ENCODE results near the gene CIROP.
"Not testable (repeated sequence)": the region's sequence is repeated elsewhere in the genome, so short reads cannot be mapped to it uniquely, and the experiment has no call there.

Gene CIROP

DNA sequence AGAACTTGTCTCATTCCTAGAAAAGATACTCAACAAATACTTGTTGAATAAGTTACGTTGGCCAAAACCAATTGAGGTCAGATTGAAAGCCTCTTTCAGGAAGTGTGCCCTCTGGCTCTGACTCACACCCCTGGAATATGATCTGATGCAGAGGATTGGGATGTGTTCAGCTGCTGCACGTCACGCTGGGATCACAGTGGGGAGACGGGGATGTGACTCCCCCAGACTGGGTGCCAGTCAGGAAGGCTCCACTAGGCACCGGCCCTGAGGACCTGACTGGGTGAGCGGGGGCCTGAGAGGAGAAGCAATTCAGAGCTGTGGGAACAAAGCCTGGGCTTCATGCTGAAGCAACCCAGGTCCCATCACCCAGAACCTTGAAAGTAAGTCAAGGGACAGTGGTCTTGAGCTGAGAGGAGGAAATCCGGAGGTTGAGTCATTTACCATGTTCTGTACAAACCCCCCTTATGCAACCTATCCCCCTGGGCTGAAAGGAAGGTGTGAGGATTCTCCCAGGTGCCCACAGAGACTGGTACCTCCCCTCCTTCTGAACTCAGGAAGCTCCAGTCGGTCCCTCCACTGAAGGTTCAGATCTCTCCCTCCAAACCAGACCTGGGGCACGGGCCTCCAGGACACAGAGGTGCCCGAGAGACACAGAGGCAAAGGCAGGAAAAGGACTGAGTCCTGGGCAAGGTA lies 10.4 kb upstream of the CIROP start:
- DNase-seq (ENCODE audit: low read depth in 1 of 2, low spot score in 1 of 2), result no peak

DNA sequence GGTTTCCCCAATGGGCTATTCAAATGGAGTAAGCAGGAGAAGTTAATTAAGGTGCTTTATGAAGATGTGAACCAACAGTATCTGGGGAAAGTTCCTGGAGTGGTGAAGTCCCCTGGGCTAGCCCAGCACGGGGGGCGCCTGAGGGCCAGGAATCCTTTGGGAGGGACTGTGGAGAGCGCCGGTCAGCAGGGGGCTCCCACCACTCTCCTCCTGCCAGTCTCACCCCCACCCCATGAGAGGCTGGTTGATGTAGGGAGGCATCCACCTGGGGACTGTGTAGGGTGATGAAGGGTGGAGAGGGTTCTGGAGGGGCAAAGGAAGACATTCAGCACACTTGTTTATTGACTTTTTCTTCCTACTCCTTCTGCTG lies 9.9 kb upstream of the CIROP start:
- no peak for DNase-seq (ENCODE audit: low read depth in 1 of 2, low spot score in 1 of 2)

DNA sequence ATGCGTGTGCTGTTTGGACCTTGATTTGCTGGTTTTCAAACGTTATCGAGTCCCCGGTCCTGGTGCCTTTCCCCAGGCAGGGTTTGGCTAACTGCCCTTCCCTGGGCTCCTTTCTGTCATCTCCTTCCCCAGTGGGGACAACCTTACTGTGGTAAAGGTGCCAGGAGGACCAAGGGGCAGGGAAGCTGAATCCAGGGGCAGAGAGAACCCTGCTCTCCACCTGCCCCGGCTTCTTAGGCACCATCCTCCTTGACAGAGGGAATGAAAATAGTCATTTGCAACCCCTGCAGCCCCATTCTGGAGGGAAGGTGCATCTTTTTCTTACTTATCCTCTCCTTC lies 9.3 kb upstream of the CIROP start:
- DNase-seq (ENCODE audit: low read depth in 1 of 2, low spot score in 1 of 2), result no peak

DNA sequence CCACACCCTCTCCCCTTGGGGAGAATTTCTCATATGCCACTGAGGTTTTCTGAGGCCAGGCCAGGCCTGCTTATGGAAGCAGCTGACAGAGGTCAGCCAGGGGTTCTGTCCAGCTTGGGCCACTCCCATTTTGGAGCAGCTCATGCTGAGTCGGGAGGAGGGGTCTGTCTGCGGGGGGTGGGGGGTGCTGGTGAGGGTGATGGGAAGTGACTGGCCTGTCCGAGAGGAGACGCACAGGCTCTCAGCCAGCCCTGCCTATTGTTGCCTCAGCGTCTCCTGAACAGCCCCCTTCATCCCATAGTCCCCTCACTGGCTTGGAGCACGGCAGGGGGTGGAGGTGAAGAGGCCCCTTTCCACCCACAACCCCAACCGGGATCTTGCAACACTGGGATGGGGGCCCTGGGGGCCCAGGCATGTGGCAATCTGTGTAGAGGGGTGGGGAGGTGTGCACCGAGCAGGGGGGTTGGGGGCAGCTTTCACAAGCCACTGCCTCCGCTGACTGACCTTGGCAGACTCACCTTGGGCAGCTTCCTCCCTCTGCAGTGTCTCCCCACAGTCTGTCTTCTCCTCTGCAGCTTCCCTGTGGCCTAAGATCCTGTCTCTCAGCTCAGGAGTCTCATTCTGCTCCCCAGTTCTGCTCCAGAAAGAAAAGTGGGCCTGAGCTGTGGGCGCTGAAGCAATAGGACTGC lies 8.8 kb upstream of the CIROP start:
- DNase-seq (ENCODE audit: low read depth in 1 of 2, low spot score in 1 of 2), result no peak

DNA sequence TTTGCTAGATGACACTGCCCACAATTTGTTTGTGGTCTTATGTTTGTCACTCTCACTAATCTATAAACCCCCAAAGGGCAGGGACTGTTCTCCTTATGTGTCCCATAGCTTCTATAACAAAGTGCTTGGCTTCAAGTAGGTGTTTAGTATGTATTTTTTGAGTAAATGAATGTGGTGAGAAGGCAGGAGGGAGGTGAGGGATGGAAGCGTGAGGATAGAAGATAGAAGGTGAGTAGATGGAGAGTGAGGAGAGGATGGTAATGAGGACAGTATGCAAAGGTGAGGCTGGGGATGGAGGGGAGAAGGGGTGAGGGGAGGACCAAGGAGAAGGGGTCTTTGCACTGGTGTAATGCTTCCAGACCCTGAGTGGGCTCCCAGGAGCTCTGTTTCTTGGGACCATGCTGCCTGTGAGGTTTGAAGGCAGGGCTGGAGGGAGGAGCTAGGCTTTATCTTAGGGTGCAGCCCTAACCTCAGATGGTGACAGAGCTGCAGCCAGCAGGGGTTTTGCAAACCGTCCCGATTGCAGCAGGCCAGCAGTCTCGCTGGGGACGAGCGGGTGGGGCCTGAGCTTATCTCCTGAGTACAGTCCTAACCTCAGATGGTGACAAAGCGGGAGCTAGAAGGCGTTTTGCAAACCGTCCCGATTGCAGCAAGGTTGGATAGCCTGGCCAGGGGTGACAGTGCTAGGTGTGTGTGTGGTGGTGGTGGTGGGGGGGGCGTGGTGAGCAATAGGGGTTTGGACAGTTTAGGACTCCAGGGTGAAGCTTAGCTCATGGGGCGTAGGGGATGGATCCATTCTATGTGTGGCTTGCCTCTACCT lies 7.8 kb upstream of the CIROP start:
- no peak for DNase-seq (ENCODE audit: low read depth in 1 of 2, low spot score in 1 of 2)

DNA sequence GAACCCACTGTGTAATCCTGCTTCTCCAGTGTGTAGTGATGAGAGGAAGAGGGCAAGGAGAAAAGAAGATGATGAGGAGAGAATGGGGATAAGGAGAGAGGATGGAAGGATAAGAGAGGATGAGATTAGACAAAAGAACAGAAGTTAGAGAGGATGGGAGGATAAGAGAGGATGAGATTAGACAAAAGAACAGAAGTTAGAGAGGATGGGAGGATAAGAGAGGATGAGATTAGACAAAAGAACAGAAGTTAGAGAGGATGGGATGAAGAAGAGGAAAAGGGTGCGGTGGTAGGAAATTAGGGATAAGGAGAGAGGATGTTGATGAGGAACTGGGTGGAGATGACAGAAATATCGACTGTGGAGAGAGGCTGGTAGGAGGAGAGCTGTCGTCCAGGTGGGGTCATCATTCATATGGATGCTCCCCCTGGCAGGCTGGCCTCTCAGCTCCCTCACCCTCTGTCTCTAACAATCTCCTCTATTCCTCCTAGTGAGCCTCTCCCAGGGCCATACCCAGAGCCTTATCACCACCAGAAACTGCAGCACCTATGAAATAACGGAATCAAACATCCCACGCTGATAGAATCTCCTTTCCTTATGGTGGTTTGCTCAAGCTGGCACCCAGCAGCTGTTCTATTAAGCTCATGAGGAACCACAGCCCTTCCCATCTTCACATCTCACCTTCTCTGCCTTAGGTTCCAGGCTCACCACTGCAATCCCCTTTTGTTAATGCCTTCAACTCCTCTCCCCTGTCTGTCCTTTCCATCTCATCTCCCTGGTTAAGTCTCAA lies 6.0 kb upstream of the CIROP start:
- DNase-seq (ENCODE audit: low read depth in 1 of 2, low spot score in 1 of 2), result no peak

DNA sequence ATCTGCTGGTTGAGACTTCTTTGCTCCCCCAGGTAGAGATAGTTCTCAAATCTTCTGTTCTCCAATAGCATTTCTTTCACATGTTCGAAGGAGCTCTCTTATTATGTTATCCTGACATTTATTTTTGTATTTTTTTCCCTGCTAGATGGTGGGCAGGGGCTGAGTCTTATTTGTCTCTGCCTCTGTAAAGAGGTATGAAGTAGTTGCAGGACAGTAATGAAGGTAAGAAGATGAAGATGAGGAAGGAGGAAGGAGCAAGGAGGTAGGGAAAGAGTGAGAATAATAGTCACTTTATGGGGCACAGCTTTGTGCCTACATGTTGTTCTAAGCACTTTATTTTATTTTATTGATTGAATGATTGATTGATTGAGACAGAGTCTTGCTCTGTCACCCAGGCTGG lies 5.0 kb upstream of the CIROP start:
- no peak for DNase-seq (ENCODE audit: low read depth in 1 of 2, low spot score in 1 of 2)

DNA sequence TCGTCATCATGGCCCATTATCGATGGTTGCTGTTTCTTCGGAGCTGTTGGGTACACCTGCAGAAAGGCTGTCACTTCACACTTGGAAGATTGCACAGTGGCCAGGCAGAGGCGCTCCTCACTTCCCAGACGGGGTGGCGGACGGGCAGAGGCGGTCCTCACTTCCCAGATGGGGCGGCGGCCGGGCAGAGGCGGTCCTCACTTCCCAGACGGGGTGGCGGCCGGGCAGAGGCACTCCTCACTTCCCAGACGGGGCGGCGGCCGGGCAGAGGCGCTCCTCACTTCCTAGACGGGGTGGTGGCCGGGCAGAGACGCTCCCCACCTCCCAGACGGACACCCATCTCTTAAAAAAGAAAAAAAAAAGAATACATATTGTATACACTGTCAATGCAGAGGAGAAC lies 3.4 kb upstream of the CIROP start:
- DNase-seq (ENCODE audit: low read depth in 1 of 2, low spot score in 1 of 2), result not testable (repeated sequence)

DNA sequence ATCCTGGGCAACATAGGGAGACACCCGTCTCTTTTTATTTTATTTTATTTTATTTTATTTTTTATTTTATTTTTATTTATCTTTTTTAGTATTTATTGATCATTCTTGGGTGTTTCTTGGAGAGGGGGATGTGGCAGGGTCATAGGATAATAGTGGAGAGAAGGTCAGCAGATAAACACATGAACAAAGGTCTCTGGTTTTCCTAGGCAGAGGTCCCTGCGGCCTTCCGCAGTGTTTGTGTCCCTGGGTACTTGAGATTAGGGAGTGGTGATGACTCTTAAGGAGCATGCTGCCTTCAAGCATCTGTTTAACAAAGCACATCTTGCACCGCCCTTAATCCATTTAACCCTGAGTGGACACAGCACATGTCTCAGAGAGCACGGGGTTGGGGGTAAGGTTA lies 2.8 kb upstream of the CIROP start:
- not testable (repeated sequence) for DNase-seq (ENCODE audit: low read depth in 1 of 2, low spot score in 1 of 2)

DNA sequence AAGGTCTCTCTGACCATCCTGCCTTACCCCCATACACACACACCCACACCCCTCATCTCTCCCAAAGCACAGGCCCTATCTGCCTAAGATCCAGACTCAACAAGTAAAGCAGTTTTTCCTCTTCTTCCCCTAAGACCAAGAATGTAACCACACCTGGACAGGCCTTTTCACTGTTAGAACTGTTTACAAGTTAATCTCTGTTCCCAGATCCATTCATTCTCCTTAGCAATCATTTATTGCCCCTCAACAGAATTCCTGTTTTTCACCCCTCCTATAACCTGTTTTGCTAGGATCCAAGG lies 1.9 kb upstream of the CIROP start:
- no peak for DNase-seq (ENCODE audit: low read depth in 1 of 2, low spot score in 1 of 2)

DNA sequence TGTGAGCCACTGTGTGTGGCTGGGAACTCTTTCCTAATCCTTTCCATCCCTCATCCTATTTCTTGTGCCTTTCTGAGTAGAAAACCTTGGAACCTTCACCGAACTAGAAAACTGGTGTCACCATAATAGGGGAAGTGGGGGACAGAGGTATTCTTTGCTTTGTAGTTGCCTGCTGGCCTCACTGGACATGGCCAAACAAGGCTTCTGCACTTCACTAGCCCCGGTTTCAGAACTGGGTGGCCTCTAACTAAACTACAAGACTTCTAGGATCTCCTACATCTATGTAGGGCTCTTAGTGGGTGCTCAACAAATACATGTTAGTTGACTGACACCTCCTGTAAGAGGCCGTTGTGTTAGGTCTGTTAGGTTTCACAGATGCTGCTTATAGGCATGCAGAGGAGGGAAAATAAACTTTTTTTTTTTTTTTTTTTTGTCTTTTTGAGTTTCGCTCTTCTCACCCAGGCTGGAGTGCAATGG lies 597 bp upstream of the CIROP start:
- no peak for DNase-seq (ENCODE audit: low read depth in 1 of 2, low spot score in 1 of 2)

DNA sequence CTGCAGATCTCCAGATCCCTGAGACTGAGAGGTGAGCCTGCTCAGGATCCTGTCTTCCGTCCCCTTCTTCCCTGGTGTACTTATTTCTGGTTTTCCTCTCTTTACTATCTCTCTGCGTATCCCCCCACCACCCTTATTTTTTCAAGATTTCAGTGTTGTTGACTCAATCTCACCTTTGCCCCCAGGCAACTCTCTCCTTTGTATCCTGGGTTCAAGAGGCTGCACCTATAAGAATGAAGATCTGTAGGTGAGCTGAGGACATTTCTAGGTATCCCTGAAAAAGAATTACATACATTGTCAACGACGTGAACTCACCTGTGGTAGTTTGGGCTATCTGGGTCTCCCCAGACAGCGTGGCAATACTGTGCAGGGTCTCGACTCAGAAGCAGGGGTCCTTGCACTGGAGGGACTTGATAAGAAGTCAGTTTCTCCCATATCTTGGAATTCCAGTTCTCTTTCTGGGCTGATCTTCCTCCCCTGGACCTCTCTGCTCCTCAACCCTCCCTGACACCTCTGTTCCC lies 659 bp downstream of the CIROP start:
- DNase-seq (ENCODE audit: low read depth in 1 of 2, low spot score in 1 of 2), result no peak

DNA sequence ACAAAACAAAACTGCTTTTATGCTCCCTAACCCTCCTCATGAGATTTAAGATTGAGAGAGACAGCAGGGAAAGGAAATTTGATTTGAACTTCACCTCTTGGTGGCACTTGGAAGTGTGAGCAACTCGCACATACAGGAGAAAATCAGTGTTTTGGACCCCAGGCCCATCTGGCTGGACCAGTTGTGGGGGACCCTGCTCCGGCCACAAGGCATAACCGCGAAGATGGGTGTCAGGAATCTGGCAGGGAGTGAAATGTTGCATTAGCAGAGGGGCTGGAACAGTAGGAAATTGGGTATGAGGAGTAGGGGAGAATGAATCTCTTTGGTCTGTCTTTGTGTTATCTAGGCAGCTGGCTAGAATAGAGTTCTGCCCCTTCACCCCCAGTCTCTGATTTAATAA lies 1.2 kb downstream of the CIROP start:
- no peak for DNase-seq (ENCODE audit: low read depth in 1 of 2, low spot score in 1 of 2)

DNA sequence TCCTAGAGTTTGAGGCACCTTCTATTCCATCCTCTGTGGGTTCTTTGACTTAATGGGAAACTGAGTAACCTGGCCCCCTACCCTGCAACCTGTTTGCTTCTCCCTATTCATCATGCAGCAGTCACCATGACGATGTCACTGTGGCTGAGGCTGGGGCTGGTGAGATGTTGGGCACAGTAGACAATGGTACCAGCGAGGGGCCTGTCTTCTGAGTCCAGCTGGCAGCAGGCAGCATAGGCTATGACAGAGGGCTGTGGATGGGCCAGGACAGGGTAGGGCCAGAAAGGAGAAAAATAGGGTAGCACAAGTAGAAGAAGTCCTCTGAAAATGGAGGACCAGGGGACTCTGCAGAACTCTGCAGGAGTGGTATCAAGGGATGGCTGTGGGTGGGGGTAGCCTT lies 2.0 kb downstream of the CIROP start:
- DNase-seq (ENCODE audit: low read depth in 1 of 2, low spot score in 1 of 2), result no peak

DNA sequence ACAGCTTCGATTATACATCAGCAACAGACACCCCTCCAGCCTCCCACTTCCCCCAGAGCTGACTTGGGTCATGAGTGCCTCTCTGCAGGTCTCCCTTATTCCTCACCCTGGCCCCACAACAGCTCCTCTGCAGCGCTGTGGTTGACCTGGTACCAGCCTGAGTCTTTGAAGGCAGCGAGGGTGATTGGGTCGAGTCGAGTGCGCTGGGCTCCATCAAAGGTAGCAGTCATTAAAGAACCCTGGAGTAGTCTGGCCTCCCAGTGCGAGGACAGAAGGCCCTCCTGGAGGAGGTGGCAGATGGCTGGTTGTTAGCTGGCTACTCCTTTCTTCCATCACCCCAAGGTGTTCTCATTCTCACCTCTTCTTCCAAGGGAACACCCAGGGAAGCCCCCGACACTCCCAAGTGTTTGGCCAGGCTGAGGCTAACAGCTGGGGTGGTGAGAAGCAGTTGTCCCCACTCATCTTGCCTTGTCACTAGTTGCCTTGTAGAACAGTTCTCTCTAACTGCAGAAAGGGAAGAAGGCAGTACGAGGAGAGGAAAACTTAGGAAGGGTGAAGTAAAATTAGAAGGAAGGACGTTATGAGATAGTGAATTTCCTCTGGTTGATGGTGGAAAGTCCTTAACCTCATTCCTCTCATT lies 2.7 kb downstream of the CIROP start:
- DNase-seq (ENCODE audit: low read depth in 1 of 2, low spot score in 1 of 2), result no peak

DNA sequence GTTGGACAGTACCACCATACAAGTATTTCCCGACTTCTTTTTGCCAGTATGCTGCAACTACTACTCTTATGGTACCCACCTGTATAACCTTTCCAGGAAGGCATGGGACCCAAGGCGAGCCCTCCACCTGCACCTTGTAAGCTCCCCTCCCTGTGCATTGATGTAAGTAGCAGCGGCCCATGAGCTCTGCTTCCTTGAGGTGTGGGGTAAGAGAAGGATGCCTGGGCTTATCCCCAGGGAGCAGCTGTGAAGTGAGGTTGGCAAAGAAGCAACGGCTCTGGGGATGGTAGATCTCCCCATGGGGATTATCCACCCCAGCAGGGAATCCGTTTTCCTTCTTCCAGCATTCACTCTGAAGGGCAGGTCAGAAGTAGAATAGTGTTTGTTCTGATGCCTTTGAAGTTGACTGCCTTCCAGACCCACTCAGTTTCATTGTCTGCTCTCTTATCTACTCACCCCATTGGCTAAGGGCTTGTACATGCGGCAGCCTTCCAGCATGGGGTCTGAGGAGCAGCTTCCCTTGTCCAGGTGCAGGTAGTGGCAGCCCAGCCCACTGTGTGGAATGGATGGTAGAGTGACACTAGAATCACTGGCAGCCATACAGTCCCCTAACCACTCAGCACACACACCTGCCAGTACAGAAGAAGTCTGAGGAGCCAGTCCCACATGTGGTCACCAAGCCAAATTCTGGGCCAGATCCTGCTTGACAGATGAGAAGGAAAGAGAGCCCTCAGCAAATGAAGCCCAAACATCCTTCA lies 3.4 kb downstream of the CIROP start:
- no peak for DNase-seq (ENCODE audit: low read depth in 1 of 2, low spot score in 1 of 2)

DNA sequence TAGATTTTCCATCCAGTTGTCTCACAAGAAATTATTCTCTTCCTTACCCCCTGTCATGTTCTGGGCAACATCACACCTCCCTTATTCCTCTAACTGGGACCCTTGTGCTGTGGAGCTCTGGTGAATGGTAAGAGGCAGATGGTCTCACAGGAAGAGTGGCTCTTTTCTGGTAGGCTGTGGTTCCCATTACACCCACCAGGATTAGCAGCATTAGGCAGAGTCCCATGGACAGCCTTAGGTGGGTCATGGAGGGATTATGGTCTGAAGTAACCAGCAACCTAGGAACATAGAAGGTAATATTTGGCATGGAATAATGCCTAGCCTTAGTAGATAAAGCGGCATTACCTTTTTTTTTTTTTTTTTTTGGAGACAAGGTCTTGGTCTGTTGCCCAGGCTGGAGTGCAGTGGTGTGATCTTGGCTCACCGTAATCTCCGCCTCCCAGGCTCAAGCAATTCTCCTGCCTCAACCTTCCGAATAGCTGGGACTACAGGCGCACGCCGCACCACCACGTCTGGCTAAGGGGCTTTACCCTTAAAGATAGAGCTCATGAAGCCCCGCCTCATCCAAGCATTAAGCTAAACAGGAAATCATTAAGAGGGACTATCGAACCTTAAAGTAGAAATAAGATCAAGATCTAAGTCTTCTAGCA lies 5.5 kb downstream of the CIROP start:
- no peak for DNase-seq (ENCODE audit: low read depth in 1 of 2, low spot score in 1 of 2)

DNA sequence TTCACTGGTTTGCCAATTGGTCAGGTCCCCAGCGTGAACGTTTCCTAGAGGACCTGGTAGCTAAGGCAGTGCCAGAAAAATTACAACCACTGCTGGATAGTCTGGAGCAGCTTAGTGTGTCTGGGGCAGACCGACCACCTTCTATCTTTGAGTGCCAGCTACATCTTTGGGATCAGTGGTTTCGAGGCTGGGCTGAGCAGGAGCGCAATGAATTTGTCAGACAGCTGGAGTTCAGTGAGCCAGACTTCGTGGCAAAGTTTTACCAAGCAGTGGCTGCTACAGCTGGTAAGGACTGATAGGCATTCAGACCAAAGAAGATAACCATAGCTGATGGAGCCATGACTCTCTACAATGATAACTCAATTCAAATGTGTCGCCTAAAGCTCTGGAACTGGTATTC lies 7.0 kb downstream of the CIROP start:
- DNase-seq (ENCODE audit: low read depth in 1 of 2, low spot score in 1 of 2), result no peak

DNA sequence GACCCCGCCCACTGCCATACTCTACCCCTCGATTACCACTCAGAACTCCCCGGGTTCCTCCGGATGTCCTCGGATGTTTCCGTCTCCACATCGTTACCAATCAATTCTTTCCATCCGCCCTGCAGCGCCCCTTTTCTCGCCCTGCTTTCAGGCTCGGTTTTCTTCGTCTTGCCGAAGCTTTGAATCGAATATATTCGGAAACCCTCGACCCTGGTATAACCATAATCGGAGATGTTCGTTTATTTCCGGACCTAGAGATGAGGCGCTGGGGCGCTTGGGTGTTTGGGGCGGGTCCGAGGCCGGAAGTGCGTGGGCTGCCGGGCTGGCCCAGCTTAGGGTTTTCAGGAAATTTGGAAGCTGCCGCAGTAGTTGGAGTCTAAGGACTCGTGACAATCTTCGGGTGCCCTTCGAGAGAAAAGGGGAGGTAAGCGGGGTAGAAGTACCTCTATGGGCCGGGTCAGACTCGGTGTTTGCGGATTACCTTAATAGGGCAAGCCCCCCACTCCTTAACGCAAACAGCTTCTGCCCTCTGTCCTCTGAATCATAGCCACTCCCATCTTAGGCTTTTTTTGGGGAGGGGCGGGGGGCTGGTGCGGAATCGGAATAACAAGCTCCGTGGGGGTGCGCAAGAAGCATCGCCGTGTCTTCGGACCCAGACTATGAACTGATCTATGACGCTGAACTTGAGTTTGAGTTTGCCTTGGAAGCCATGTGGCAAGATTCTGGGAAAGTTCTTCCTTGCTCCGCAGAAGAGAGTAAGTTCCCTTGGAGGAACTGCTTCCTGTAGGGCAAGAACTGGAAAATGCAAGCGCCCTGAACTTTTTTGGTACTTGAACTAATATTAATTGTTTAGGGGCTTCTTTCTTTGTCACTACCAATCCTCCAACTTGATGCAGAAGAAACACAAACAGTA lies 9.3 kb downstream of the CIROP start, which contains the start of gene C14orf119:
TSS of gene C14orf119 (plus strand) at position 310 of the 913 bp plus-strand sequence. CDS start 2,154 bp downstream, outside the sequence.
- peak; percentile 97 to 98 for DNase-seq (ENCODE audit: low read depth in 1 of 2, low spot score in 1 of 2)
